CD4-positive, alpha-beta T cell treated with Interleukin-21 for 1 hour (primary cell): Measurements from ENCODE around the gene PTCH1.
A peak's percentile ranks its signal among the peaks of the same experiment; 100 is the strongest.

Experiments
- DNase-seq: peaks from one replicate; pipeline ENCODE4 v3.0.0-alpha.2; 2020

The PTCH1 gene

GRCh38 chr9:95462249-95463147 is 54.3 kb downstream of the PTCH1 start:
- peak; percentile 85 for DNase-seq

GRCh38 chr9:95461448-95462248 is 55.1 kb downstream of the PTCH1 start:
- DNase-seq, result no peak

- no peak for DNase-seq
These were observed 56.1 kb downstream of the PTCH1 start for GRCh38 chr9:95460518-95461164.

- no peak for DNase-seq
These were observed 56.8 kb downstream of the PTCH1 start for GRCh38 chr9:95459851-95460517.

GRCh38 chr9:95459178-95459577 is 57.6 kb downstream of the PTCH1 start:
- no peak for DNase-seq

GRCh38 chr9:95458666-95459065 is 58.1 kb downstream of the PTCH1 start:
- DNase-seq, result no peak

- no peak for DNase-seq
These were observed 59.0 kb downstream of the PTCH1 start for GRCh38 chr9:95457769-95458168.

- no peak for DNase-seq
These were observed 61.1 kb downstream of the PTCH1 start for GRCh38 chr9:95455714-95456113.

- DNase-seq, result no peak
These were observed 64.6 kb downstream of the PTCH1 start for GRCh38 chr9:95452176-95452575.

GRCh38 chr9:95451065-95451426 is 65.7 kb downstream of the PTCH1 start:
- no peak for DNase-seq

GRCh38 chr9:95450171-95451064 is 66.4 kb downstream of the PTCH1 start:
- no peak for DNase-seq

- no peak for DNase-seq
These were observed 67.8 kb downstream of the PTCH1 start for GRCh38 chr9:95449016-95449415.

GRCh38 chr9:95447660-95448420 is 68.9 kb downstream of the PTCH1 start:
- DNase-seq, result no peak

- DNase-seq, result no peak
These were observed 69.8 kb downstream of the PTCH1 start for GRCh38 chr9:95446984-95447383.

- DNase-seq, result no peak
These were observed 70.5 kb downstream of the PTCH1 start for GRCh38 chr9:95446259-95446658.

- no peak for DNase-seq
These were observed 72.6 kb downstream of the PTCH1 start for GRCh38 chr9:95444160-95444559.

- DNase-seq, result no peak
These were observed 73.5 kb downstream of the PTCH1 start for GRCh38 chr9:95443301-95443700.

- no peak for DNase-seq
These were observed 75.7 kb downstream of the PTCH1 start for GRCh38 chr9:95441081-95441480.

GRCh38 chr9:95440447-95440846 is 76.3 kb downstream of the PTCH1 start:
- DNase-seq, result no peak

GRCh38 chr9:95438561-95439357 is 78.0 kb downstream of the PTCH1 start:
- DNase-seq, result no peak
